H1 (cell line): ENCODE results near the gene GALNT18.

Experiments used
- CHD2 ChIP-seq: IDR thresholded peaks from 2 replicates; pipeline ENCODE4 v1.6.1; 2012; ENCODE audit warnings: low read length, improper control_type of control experiment
- EGR1 ChIP-seq: IDR thresholded peaks from 2 replicates; pipeline ENCODE4 v1.6.1; 2011; ENCODE audit warnings: low read depth, low read length, borderline replicate concordance
- EP300 ChIP-seq, 2 experiments: IDR thresholded peaks; 1 replicate in 1 of 2; 2 replicates in 1 of 2; pipeline ENCODE4 v1.6.1; 2011 to 2012; ENCODE audit warnings: low read depth in 2 of 2, low read length in 2 of 2, mild to moderate bottlenecking in 2 of 2, borderline replicate concordance in 1 of 2, inconsistent platforms in 1 of 2, moderate library complexity in 1 of 2
- EZH2 ChIP-seq: fragments of 200-600 bp; sonication (generic); IDR thresholded peaks from 2 replicates; pipeline ENCODE4 v1.7.1; 2012; ENCODE audit warnings: low read depth, mild to moderate bottlenecking, moderate library complexity, low read length, inconsistent platforms; ENCODE audit not compliant: severe bottlenecking
- GABPA ChIP-seq: IDR thresholded peaks from 2 replicates; pipeline ENCODE4 v1.6.1; 2011; ENCODE audit warnings: mild to moderate bottlenecking, low read length, moderate library complexity, borderline replicate concordance; ENCODE audit not compliant: insufficient read depth
- GTF2F1 ChIP-seq: IDR thresholded peaks from 2 replicates; pipeline ENCODE4 v1.6.1; 2012; ENCODE audit warnings: low read depth, low read length, improper control_type of control experiment, borderline replicate concordance
- POLR2AphosphoS5 ChIP-seq: IDR thresholded peaks from 2 replicates; pipeline ENCODE4 v1.6.1; 2011; ENCODE audit warnings: low read depth, low read length
- RNF2 ChIP-seq: fragments of 200-900, 300-1000 bp; sonication (generic); IDR thresholded peaks from 2 replicates; pipeline ENCODE4 v1.7.1; 2016; ENCODE audit warnings: borderline replicate concordance, low read depth, mild to moderate bottlenecking, antibody characterized with exemption, low read length; ENCODE audit not compliant: poor library complexity, severe bottlenecking; ENCODE audit errors: missing control alignments
- SP1 ChIP-seq: IDR thresholded peaks from 2 replicates; pipeline ENCODE4 v1.6.1; 2011; ENCODE audit warnings: low read depth, low read length
- USF2 ChIP-seq: IDR thresholded peaks from 2 replicates; pipeline ENCODE4 v1.6.1; 2011; ENCODE audit warnings: low read length, improper control_type of control experiment
- YY1 ChIP-seq: IDR thresholded peaks from 2 replicates; pipeline ENCODE4 v1.6.1; 2011; ENCODE audit warnings: low read depth, mild to moderate bottlenecking, low read length
- ZNF274 ChIP-seq: IDR thresholded peaks from 2 replicates; pipeline ENCODE4 v1.7.0; 2012; ENCODE audit warnings: low read length, borderline replicate concordance; ENCODE audit errors: extremely low read depth
- TF ChIP-seq, protein P1 (sequence below), 3 experiments: IDR thresholded peaks; 1 replicate in 2 of 3; 2 replicates in 1 of 3; pipeline versions ENCODE4 v1.5.1 to v1.6.1; 2011; ENCODE audit warnings: low read length in 3 of 3, mild to moderate bottlenecking in 3 of 3, inconsistent platforms in 2 of 3, low read depth in 1 of 3, moderate library complexity in 1 of 3; ENCODE audit not compliant: insufficient read depth in 1 of 3; ENCODE audit errors: control extremely low read depth in 1 of 3

DNA sequence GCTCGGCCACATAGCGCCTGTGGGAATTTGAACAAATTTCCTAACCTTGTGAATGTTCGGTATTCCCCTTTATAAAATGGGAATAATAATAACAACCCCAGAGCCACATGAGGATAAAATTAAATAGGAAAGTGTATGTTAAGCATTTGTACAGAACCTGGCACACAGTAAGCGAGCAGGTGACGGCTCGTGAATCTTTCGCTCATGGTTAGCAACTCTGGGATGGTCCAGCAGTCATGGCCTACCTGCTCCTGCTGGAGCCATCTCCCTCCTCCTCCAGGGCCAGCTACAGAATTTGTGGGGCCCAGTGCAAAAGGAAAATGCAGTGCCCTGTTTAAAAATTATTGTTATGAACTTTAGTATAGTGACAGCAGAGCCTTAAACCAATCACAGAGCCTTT, 180.3 kb downstream of the GALNT18 start:
- TF ChIP-seq USF2 (no peak), POLR2AphosphoS5 (no peak), ZNF274 (no peak), EGR1 (no peak), YY1 (no peak), GABPA (no peak), RNF2 (no peak), GTF2F1 (no peak), EZH2 (no peak), CHD2 (no peak), EP300 (IDR thresholded peaks at IDR 0.05; ENCODE audit: borderline replicate concordance in 1 of 2, low read depth in 2 of 2, low read length in 2 of 2) (no peak), SP1 (no peak)
- TF ChIP-seq, protein P1, sequence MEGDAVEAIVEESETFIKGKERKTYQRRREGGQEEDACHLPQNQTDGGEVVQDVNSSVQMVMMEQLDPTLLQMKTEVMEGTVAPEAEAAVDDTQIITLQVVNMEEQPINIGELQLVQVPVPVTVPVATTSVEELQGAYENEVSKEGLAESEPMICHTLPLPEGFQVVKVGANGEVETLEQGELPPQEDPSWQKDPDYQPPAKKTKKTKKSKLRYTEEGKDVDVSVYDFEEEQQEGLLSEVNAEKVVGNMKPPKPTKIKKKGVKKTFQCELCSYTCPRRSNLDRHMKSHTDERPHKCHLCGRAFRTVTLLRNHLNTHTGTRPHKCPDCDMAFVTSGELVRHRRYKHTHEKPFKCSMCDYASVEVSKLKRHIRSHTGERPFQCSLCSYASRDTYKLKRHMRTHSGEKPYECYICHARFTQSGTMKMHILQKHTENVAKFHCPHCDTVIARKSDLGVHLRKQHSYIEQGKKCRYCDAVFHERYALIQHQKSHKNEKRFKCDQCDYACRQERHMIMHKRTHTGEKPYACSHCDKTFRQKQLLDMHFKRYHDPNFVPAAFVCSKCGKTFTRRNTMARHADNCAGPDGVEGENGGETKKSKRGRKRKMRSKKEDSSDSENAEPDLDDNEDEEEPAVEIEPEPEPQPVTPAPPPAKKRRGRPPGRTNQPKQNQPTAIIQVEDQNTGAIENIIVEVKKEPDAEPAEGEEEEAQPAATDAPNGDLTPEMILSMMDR (IDR thresholded peaks at IDR 0.05; ENCODE audit: control extremely low read depth in 1 of 3, insufficient read depth in 1 of 3, low read depth in 1 of 3, low read length in 3 of 3) = no peak
